BLaER1 (cell line): Measurements from ENCODE around the gene SUSD3.

Source experiments
- H3K27ac ChIP-seq: shearing (Covaris generic); formaldehyde crosslinking; 2 replicates; pipeline ENCODE4 v1.8.1; 2022
- H3K27me3 ChIP-seq: shearing (Covaris generic); formaldehyde crosslinking; 2 replicates; pipeline ENCODE4 v1.8.1; 2022
- H3K36me3 ChIP-seq: shearing (Covaris generic); formaldehyde crosslinking; 2 replicates; pipeline ENCODE4 v1.8.1; 2022
- H3K4me1 ChIP-seq: shearing (Covaris generic); formaldehyde crosslinking; 2 replicates; pipeline ENCODE4 v1.8.1; 2022
- H3K4me2 ChIP-seq: shearing (Covaris generic); formaldehyde crosslinking; 2 replicates; pipeline ENCODE4 v1.8.1; 2022
- H3K4me3 ChIP-seq: shearing (Covaris generic); formaldehyde crosslinking; 2 replicates; pipeline ENCODE4 v1.8.1; 2022
- H3K9ac ChIP-seq: shearing (Covaris generic); formaldehyde crosslinking; 2 replicates; pipeline ENCODE4 v1.8.1; 2022
- H3K9me3 ChIP-seq: shearing (Covaris generic); formaldehyde crosslinking; 2 replicates; pipeline ENCODE4 v1.8.1; 2022
- H4K20me1 ChIP-seq: shearing (Covaris generic); formaldehyde crosslinking; 2 replicates; pipeline ENCODE4 v1.8.1; 2022
- Cebpa-rat ChIP-seq: shearing (Covaris generic); IDR thresholded peaks from 2 replicates; pipeline ENCODE4 v1.8.1; 2022

The SUSD3 gene

GRCh38 chr9:93117924-93118862 lies 59.7 kb downstream of the SUSD3 start:
- Histone ChIP-seq H3K4me2 (no peak overlapping the region), H3K9me3 (no peaks in the 10 kb centered on the region), H4K20me1 (peaks cover 15% of the 10 kb centered on the region; the same call in 1 of the 2 replicates), H3K4me1 (peaks cover 63% of the 10 kb centered on the region), H3K27ac (no peak overlapping the region), H3K4me3 (no peak overlapping the region), H3K27me3 (no peaks in the 10 kb centered on the region), H3K9ac (no peak overlapping the region), H3K36me3 (peaks cover 39% of the 10 kb centered on the region)
- TF ChIP-seq Cebpa-rat = no peak

GRCh38 chr9:93118863-93119702 lies 60.6 kb downstream of the SUSD3 start:
- Histone ChIP-seq H3K4me2 (peak overlapping the region; percentile 47), H3K9me3 (no peaks in the 10 kb centered on the region), H3K27me3 (no peaks in the 10 kb centered on the region), H3K4me3 (no peak overlapping the region), H3K9ac (no peak overlapping the region), H4K20me1 (peaks cover 15% of the 10 kb centered on the region; the same call in 1 of the 2 replicates), H3K36me3 (peaks cover 39% of the 10 kb centered on the region), H3K4me1 (peaks cover 54% of the 10 kb centered on the region), H3K27ac (peak overlapping the region; percentile 71)
- TF ChIP-seq Cebpa-rat = no peak

GRCh38 chr9:93119703-93119952 lies 61.1 kb downstream of the SUSD3 start:
- no peaks in the 10 kb centered on the region for H3K9me3 ChIP-seq
- H3K27ac ChIP-seq = peak overlapping the region; percentile 71
- peaks cover 43% of the 10 kb centered on the region for H3K36me3 ChIP-seq
- H3K4me1 ChIP-seq = peaks cover 48% of the 10 kb centered on the region
- no peak for TF ChIP-seq Cebpa-rat
- no peak overlapping the region for H3K4me3 ChIP-seq
- H3K4me2 ChIP-seq = peak overlapping the region; percentile 47
- H3K27me3 ChIP-seq = no peaks in the 10 kb centered on the region
- H4K20me1 ChIP-seq = peaks cover 21% of the 10 kb centered on the region; the same call in 1 of the 2 replicates
- H3K9ac ChIP-seq = no peak overlapping the region

GRCh38 chr9:93119953-93120845 lies 61.7 kb downstream of the SUSD3 start:
- Histone ChIP-seq H3K27me3 (no peaks in the 10 kb centered on the region), H3K27ac (peak overlapping the region; percentile 71), H3K9me3 (no peaks in the 10 kb centered on the region), H3K4me1 (peaks cover 43% of the 10 kb centered on the region), H3K9ac (no peak overlapping the region), H3K4me2 (peak overlapping the region; percentile 47), H3K4me3 (no peak overlapping the region), H3K36me3 (peaks cover 49% of the 10 kb centered on the region), H4K20me1 (peaks cover 26% of the 10 kb centered on the region; the same call in 1 of the 2 replicates)
- TF ChIP-seq Cebpa-rat = no peak

GRCh38 chr9:93120846-93121315 lies 62.4 kb downstream of the SUSD3 start:
- H3K4me1 ChIP-seq = peaks cover 48% of the 10 kb centered on the region
- TF ChIP-seq Cebpa-rat = no peak
- peaks cover 33% of the 10 kb centered on the region; the same call in 1 of the 2 replicates for H4K20me1 ChIP-seq
- peak overlapping the region; percentile 47 for H3K4me2 ChIP-seq
- no peaks in the 10 kb centered on the region for H3K27me3 ChIP-seq
- peak overlapping the region; percentile 51 for H3K27ac ChIP-seq
- H3K36me3 ChIP-seq = peaks cover 56% of the 10 kb centered on the region
- no peak overlapping the region for H3K4me3 ChIP-seq
- H3K9me3 ChIP-seq = no peaks in the 10 kb centered on the region
- no peak overlapping the region for H3K9ac ChIP-seq

- Histone ChIP-seq H3K27me3 (no peaks in the 10 kb centered on the region), H3K36me3 (peaks cover 62% of the 10 kb centered on the region), H3K4me3 (no peak overlapping the region), H3K9ac (0 out of 2 replicates have a peak overlapping the region, but pooled peaks have one; percentile 29), H3K4me1 (peaks cover 49% of the 10 kb centered on the region), H3K27ac (peak overlapping the region; percentile 51), H3K4me2 (peak overlapping the region; percentile 47), H3K9me3 (no peaks in the 10 kb centered on the region), H4K20me1 (peaks cover 40% of the 10 kb centered on the region; the same call in 1 of the 2 replicates)
- no peak for TF ChIP-seq Cebpa-rat
These were observed 63.1 kb downstream of the SUSD3 start for GRCh38 chr9:93121316-93122241.

- peaks cover 70% of the 10 kb centered on the region for H3K36me3 ChIP-seq
- no peak for TF ChIP-seq Cebpa-rat
- no peak overlapping the region for H3K27ac ChIP-seq
- no peaks in the 10 kb centered on the region for H3K9me3 ChIP-seq
- no peak overlapping the region for H3K4me3 ChIP-seq
- H3K4me1 ChIP-seq = peaks cover 57% of the 10 kb centered on the region
- H3K4me2 ChIP-seq = no peak overlapping the region
- H3K9ac ChIP-seq = no peak overlapping the region
- no peaks in the 10 kb centered on the region for H3K27me3 ChIP-seq
- H4K20me1 ChIP-seq = peaks cover 52% of the 10 kb centered on the region
These were observed 64.3 kb downstream of the SUSD3 start for GRCh38 chr9:93122721-93123221.

- Histone ChIP-seq H3K4me3 (no peak overlapping the region), H3K9ac (no peak overlapping the region), H3K4me2 (no peak overlapping the region), H4K20me1 (peaks cover 62% of the 10 kb centered on the region), H3K27me3 (no peaks in the 10 kb centered on the region), H3K27ac (no peak overlapping the region), H3K4me1 (peaks cover 66% of the 10 kb centered on the region), H3K9me3 (no peaks in the 10 kb centered on the region), H3K36me3 (peaks cover 77% of the 10 kb centered on the region)
- TF ChIP-seq Cebpa-rat = no peak
These were observed 65.2 kb downstream of the SUSD3 start for GRCh38 chr9:93123561-93124283.
